Mesothelial cell of epicardium (in vitro differentiated cells): ENCODE measurements around the gene FOXC2. TPM values are rescaled to one million over a fixed set of nuclear protein-coding genes. Genes with fewer than 3 reads are reported as not detected.

Experiments used
- DNase-seq, 2 experiments: peaks; one replicate each; pipeline ENCODE4 v3.0.0; 2021; ENCODE audit warnings: low spot score in 2 of 2; ENCODE audit not compliant: unreplicated experiment in 2 of 2
- H3K27ac Mint-ChIP-seq: 2 replicates; pipeline ENCODE4 v1.8.0; 2021; ENCODE audit warnings: mixed read lengths
- H3K27me3 Mint-ChIP-seq: 2 replicates; pipeline ENCODE4 v1.8.0; 2021; ENCODE audit warnings: low read depth, mixed read lengths
- H3K36me3 Mint-ChIP-seq: 2 replicates; pipeline ENCODE4 v1.8.0; 2021; ENCODE audit warnings: mixed read lengths
- H3K4me1 Mint-ChIP-seq: 2 replicates; pipeline ENCODE4 v1.8.0; 2021; ENCODE audit warnings: mixed read lengths
- H3K4me3 Mint-ChIP-seq: 2 replicates; pipeline ENCODE4 v1.8.0; 2021; ENCODE audit warnings: mild to moderate bottlenecking, moderate library complexity, mixed read lengths
- H3K9me3 Mint-ChIP-seq: 2 replicates; pipeline ENCODE4 v1.8.0; 2021; ENCODE audit warnings: mixed read lengths
- total RNA-seq: library from RNA; stranded (reverse); gene quantifications from 3 replicates; pipeline ENCODE4 v1.2.1, GENCODE V29; 2021
- TF ChIP-seq, protein P1 (sequence below): fragments of 200-600 bp; sonication (generic); IDR thresholded peaks from one replicate; pipeline ENCODE4 v1.5.0; 2021; ENCODE audit warnings: antibody characterized with exemption; ENCODE audit not compliant: unreplicated experiment

Gene FOXC2
- total RNA-seq, 1 donor from 2014 or later = 12.3 TPM

DNA sequence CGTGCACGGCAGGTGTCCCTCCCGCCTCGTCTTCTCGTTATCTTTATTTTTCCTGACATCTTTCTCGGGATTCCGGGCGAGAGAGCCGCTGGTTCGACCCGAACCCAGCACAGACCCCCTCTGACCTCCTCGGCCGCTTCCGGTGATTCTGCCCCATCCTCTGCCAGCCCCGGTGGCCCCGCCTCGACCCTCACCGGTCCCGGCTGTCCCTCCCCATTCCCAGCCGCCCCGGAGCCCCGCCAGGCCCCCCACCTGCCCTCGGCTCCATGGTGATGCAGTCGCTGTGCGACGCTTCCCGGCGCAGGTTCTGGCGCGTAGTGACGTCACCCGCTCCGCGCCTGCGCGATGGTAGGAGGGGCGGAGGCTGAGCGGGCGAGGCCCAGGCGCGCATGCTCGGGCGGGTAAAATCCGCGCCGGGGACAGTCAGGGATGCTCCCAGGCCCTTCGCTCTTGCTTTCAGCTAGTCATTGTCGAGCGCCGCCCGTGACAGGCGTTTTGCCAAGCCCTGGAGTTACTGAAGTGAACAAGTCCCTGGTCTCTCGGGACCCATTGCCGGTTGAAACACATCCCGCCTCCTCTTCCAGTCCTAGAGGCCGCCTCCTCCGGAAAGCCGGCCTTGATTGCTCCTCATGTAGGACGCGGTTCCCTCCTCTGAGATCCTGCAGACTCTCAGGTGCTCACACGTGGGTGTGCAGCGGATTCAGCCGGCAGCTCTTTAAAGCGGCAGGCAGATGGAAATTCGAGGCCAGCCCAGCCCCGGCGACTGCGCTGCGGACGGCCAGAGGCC is 11.5 kb upstream of the FOXC2 start, which contains the start of gene MTHFSD:
Gene MTHFSD, minus strand, starts transcription at position 319 of the 787 bp plus-strand sequence. Its CDS starts 51 bp downstream, at position 268.
- H3K36me3 Mint-ChIP-seq = no peaks in the 10 kb centered on the region
- peak within 1 kb of the TSS; percentile 83 for H3K4me3 Mint-ChIP-seq
- peaks cover 15% of the 10 kb centered on the region for H3K4me1 Mint-ChIP-seq
- no peaks in the 10 kb centered on the region for H3K9me3 Mint-ChIP-seq
- peaks cover 10% of the 10 kb centered on the region for H3K27me3 Mint-ChIP-seq
- DNase-seq = peak; percentile 84 to 93
- H3K27ac Mint-ChIP-seq = peak within 1 kb of the TSS; percentile 97
- TF ChIP-seq, protein P1, sequence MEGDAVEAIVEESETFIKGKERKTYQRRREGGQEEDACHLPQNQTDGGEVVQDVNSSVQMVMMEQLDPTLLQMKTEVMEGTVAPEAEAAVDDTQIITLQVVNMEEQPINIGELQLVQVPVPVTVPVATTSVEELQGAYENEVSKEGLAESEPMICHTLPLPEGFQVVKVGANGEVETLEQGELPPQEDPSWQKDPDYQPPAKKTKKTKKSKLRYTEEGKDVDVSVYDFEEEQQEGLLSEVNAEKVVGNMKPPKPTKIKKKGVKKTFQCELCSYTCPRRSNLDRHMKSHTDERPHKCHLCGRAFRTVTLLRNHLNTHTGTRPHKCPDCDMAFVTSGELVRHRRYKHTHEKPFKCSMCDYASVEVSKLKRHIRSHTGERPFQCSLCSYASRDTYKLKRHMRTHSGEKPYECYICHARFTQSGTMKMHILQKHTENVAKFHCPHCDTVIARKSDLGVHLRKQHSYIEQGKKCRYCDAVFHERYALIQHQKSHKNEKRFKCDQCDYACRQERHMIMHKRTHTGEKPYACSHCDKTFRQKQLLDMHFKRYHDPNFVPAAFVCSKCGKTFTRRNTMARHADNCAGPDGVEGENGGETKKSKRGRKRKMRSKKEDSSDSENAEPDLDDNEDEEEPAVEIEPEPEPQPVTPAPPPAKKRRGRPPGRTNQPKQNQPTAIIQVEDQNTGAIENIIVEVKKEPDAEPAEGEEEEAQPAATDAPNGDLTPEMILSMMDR = no peak

- Mint-ChIP-seq H3K27me3 (peaks cover 10% of the 10 kb centered on the region), H3K9me3 (no peaks in the 10 kb centered on the region), H3K27ac (peak overlapping the region; percentile 97), H3K4me1 (peaks cover 15% of the 10 kb centered on the region), H3K36me3 (no peaks in the 10 kb centered on the region), H3K4me3 (peak overlapping the region; percentile 83)
- TF ChIP-seq, protein P1 = no peak
- DNase-seq = no peak
Measured at GRCh38 chr16:86555704-86556075, 10.9 kb upstream of the FOXC2 start.

DNA sequence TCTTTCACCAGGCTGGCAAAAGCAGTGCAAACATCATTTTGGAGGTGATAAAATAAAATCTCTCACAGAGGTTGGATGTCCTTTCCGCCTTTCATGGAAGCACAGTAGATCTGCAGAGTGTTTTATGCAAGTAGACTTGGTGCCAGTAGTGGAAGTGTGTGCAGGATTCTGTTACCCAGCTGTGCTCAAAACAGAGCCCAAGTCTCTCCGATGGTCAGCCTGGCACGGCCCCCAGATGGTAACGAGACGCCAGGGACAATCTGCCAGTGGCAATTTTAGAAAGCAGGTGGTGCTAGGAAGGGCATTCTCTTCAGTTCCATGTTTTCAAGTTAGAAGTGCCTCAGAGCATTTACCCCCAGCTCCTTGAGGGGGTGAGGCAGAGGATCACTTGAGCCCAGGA is 10.1 kb upstream of the FOXC2 start:
- Mint-ChIP-seq H3K36me3 (no peaks in the 10 kb centered on the region), H3K4me3 (no peak overlapping the region)

GRCh38 chr16:86557587-86557986 is 9.0 kb upstream of the FOXC2 start:
- no peak for DNase-seq
- peaks cover 10% of the 10 kb centered on the region for H3K4me1 Mint-ChIP-seq
- TF ChIP-seq, protein P1 = no peak
- H3K27ac Mint-ChIP-seq = no peak overlapping the region
- H3K36me3 Mint-ChIP-seq = no peaks in the 10 kb centered on the region
- H3K4me3 Mint-ChIP-seq = no peak overlapping the region
- H3K27me3 Mint-ChIP-seq = peaks cover 14% of the 10 kb centered on the region
- no peaks in the 10 kb centered on the region for H3K9me3 Mint-ChIP-seq

More for the DNA sequence above, 10.1 kb upstream of the FOXC2 start:
- TF ChIP-seq, protein P1 = no peak
- H3K4me1 Mint-ChIP-seq = peaks cover 15% of the 10 kb centered on the region
- peaks cover 10% of the 10 kb centered on the region for H3K27me3 Mint-ChIP-seq
- no peak overlapping the region for H3K27ac Mint-ChIP-seq
- DNase-seq = no peak
- no peaks in the 10 kb centered on the region for H3K9me3 Mint-ChIP-seq

DNA sequence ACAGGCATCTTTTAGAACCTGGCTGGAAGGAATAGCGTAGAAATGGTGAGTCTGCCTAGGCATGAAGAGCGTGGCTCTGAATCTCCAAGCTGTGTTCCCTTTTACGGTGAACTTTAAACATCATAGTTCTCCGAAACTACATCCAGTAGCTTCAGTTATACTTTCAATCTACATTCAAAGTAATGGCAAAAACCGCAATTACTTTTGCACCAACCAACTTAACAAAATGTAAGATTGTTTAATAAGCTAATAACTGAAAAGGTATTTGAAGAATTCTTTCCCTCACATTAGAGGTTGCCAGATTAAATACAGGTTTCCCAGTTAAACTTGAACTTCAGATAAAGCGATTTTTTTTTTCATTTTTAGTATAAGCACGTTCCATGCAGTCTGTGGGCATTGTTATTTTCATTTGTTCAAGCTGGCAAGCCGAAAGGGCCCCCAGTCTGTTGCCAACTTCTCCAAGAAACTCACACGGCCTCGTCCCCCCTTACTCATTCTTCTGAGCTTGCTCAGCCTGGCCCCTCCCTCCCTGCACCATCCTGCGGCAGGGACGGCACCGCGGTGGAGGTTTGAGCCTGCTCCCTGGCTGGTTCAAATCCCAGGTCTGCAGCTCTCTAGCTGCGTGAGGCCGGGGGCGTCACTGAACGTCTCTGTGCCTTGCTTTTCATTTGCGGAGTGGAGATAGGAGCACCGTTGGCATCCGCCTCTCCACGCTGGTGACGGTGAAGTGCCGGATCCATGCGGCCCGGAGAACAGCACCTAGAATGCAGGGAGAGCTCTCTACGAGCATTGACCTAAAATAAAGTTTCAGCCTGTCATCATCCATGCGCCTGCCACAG is 8.1 kb upstream of the FOXC2 start:
- Mint-ChIP-seq H3K27me3 (peaks cover 18% of the 10 kb centered on the region), H3K36me3 (no peaks in the 10 kb centered on the region), H3K9me3 (no peaks in the 10 kb centered on the region), H3K27ac (no peak overlapping the region), H3K4me1 (peaks cover 13% of the 10 kb centered on the region), H3K4me3 (no peak overlapping the region)
- TF ChIP-seq, protein P1 = no peak
- no peak for DNase-seq
